ENCODE results near the gene SWSAP1. TPM values are rescaled to one million over a fixed set of nuclear protein-coding genes. Genes with fewer than 3 reads are reported as not detected.

Gene SWSAP1
- polyA plus RNA-seq, 1 experiment: 0.88 TPM

GRCh38 chr19:11382898-11383705 is 8.6 kb downstream of the SWSAP1 start:
- ChIA-PET CTCF (interaction anchor here (0.5 to 2.0 kb wide), 24 partner anchors 9 to 437 kb away, joined by 3 to 11 read pairs (median 4); partner anchors contain the start of genes ODAD3, PRKCSH, RAB3D and SWSAP1), POLR2A (no interaction called here)
- Histone ChIP-seq H3K4me3 (ENCODE audit: low read depth, low read length) (peak overlapping the region; percentile 48), H3K9me3 (ENCODE audit: control insufficient read depth, insufficient read depth, low read length) (no peaks in the 10 kb centered on the region; the same call in 1 of the 2 replicates), H3K27me3 (ENCODE audit: control insufficient read depth, insufficient read depth, low read length) (peaks cover 3% of the 10 kb centered on the region), H3K27ac (ENCODE audit: low read depth, low read length) (no peak overlapping the region)
- peak; percentile 69; the same call in 1 of the 2 replicates for TF ChIP-seq CTCF (IDR thresholded peaks at IDR 0.05; ENCODE audit: low read depth, low read length)
- no peak for DNase-seq (ENCODE audit: low read depth, low spot score)

- H3K9me3 ChIP-seq (ENCODE audit: control insufficient read depth, insufficient read depth, low read length): no peaks in the 10 kb centered on the region; the same call in 1 of the 2 replicates
- no peak for TF ChIP-seq CTCF (IDR thresholded peaks at IDR 0.05; ENCODE audit: low read depth, low read length)
- no peak for DNase-seq (ENCODE audit: low read depth, low spot score)
- peaks cover 3% of the 10 kb centered on the region for H3K27me3 ChIP-seq (ENCODE audit: control insufficient read depth, insufficient read depth, low read length)
- no peak overlapping the region for H3K27ac ChIP-seq (ENCODE audit: low read depth, low read length)
- peak overlapping the region; percentile 48 for H3K4me3 ChIP-seq (ENCODE audit: low read depth, low read length)
- POLR2A ChIA-PET: interaction anchor here (0.6 kb wide), 1 partner anchor 43 kb away, joined by 10 read pairs; no protein-coding TSS in a partner anchor
- CTCF ChIA-PET: interaction anchor here (0.6 to 2.0 kb wide), 9 partner anchors 9 to 150 kb away, joined by 3 to 9 read pairs (median 6); partner anchors contain the start of genes ODAD3, PRKCSH and SWSAP1
Measured at GRCh38 chr19:11383706-11384048, 9.2 kb downstream of the SWSAP1 start.

- Histone ChIP-seq H3K4me3 (ENCODE audit: low read depth, low read length) (no peak overlapping the region), H3K9me3 (ENCODE audit: control insufficient read depth, insufficient read depth, low read length) (no peaks in the 10 kb centered on the region; the same call in 1 of the 2 replicates), H3K27me3 (ENCODE audit: control insufficient read depth, insufficient read depth, low read length) (peaks cover 3% of the 10 kb centered on the region), H3K27ac (ENCODE audit: low read depth, low read length) (no peak overlapping the region)
- DNase-seq (ENCODE audit: low read depth, low spot score): no peak
- ChIA-PET CTCF (interaction anchor here (1.0 kb wide), 1 partner anchor 10 kb away, joined by 5 read pairs; the partner anchor contains the start of gene SWSAP1), POLR2A (no interaction called here)
- TF ChIP-seq CTCF (IDR thresholded peaks at IDR 0.05; ENCODE audit: low read depth, low read length): no peak
Measured at GRCh38 chr19:11384778-11385129, 10.3 kb downstream of the SWSAP1 start.

GRCh38 chr19:11387162-11388034 is 12.9 kb downstream of the SWSAP1 start:
- TF ChIP-seq CTCF (IDR thresholded peaks at IDR 0.05; ENCODE audit: low read depth, low read length): no peak
- no peak for DNase-seq (ENCODE audit: low read depth, low spot score)
- no peak overlapping the region for H3K27ac ChIP-seq (ENCODE audit: low read depth, low read length)
- POLR2A ChIA-PET: no interaction called here
- CTCF ChIA-PET: interaction anchor here (0.6 to 2.0 kb wide), 3 partner anchors 24 to 144 kb away, joined by 3 to 11 read pairs (median 5); partner anchors contain the start of genes ODAD3 and PRKCSH
- no peak overlapping the region for H3K4me3 ChIP-seq (ENCODE audit: low read depth, low read length)
- peaks cover 3% of the 10 kb centered on the region for H3K27me3 ChIP-seq (ENCODE audit: control insufficient read depth, insufficient read depth, low read length)
- no peaks in the 10 kb centered on the region; the same call in none of the 2 replicates for H3K9me3 ChIP-seq (ENCODE audit: control insufficient read depth, insufficient read depth, low read length)
